Thyroid gland (tissue), 4 donors: ENCODE results near the gene MYH1.

Source experiments
- CTCF ChIP-seq, 6 experiments: fragments of 200-600 bp in 3 of 6; fragments of 450-650 bp in 3 of 6; sonication (generic) in 3 of 6; IDR thresholded peaks; one replicate each; pipeline ENCODE4 v1.5.1; 2016 to 2019; ENCODE audit warnings: antibody characterized with exemption in 6 of 6, mild to moderate bottlenecking in 2 of 6, inconsistent platforms in 1 of 6, moderate library complexity in 1 of 6
- POLR2A ChIP-seq, 2 donors: fragments of 450-650 bp; IDR thresholded peaks; one replicate each; pipeline ENCODE4 v1.6.1; 2017; ENCODE audit warnings: antibody characterized with exemption in 2 of 2, mild to moderate bottlenecking in 2 of 2, moderate library complexity in 1 of 2

GRCh38 chr17:10469459-10469858, 48.9 kb downstream of the MYH1 start, which contains the start of gene MYH4:
- TF ChIP-seq CTCF (IDR thresholded peaks at IDR 0.05), result no peak
- TF ChIP-seq POLR2A (IDR thresholded peaks at IDR 0.05), result no peak
